Hair follicle dermal papilla cell (primary cell): ENCODE measurements around the gene FURIN. TPM values are rescaled to one million over a fixed set of nuclear protein-coding genes. Genes with fewer than 3 reads are reported as not detected.

Experiments
- small RNA-seq: library from RNA; depleted of rRNA; stranded (forward); fragments of <200 nt; gene quantifications from one replicate; pipeline ENCODE3, GENCODE V24; 2012
- total RNA-seq: library from RNA; depleted of rRNA; stranded (reverse); fragments of >200 nt; gene quantifications from 2 replicates; pipeline ENCODE4 v1.2.3, GENCODE V29; 2012

Gene FURIN
- total RNA-seq, result 46.3 and 48.4 TPM in 2 replicates

GRCh38 chr15:90868261-90868689 is at the start of gene FURIN:
Gene FURIN, plus strand, starts transcription at chr15:90868588. Its CDS starts 7,153 bp downstream, at chr15:90875741.

GRCh38 chr15:90883976-90884718 is 15.8 kb downstream of the FURIN start, which contains the start of gene FES:
Gene FES, plus strand, starts transcription at chr15:90884504. Its CDS starts 542 bp downstream, at chr15:90885046.

GRCh38 chr15:90902840-90903732 is 34.7 kb downstream of the FURIN start, which contains the start of gene MAN2A2:
Gene MAN2A2, plus strand, starts transcription at chr15:90903302. Its CDS starts 906 bp downstream, at chr15:90904208.

GRCh38 chr15:90931828-90932659 is 63.7 kb downstream of the FURIN start, which contains the start of gene HDDC3:
Gene HDDC3, minus strand, starts transcription at chr15:90932549. Its CDS starts 9 bp downstream, at chr15:90932540.

Small RNA genes lying within 50 kb of the gene (small RNA-seq; reads per million reads assigned to genes)
- not detected for gene RN7SL363P

Other genes with a start within 250 kb of the FURIN start
- 0.49 and 0.61 TPM in 2 replicates for gene BLM, start 151.2 kb upstream of the FURIN start, total RNA-seq
- 11.7 and 16.0 TPM in 2 replicates for gene FES, start 15.9 kb downstream of the FURIN start, total RNA-seq
- 12.5 and 23.0 TPM in 2 replicates for gene MAN2A2, start 34.7 kb downstream of the FURIN start, total RNA-seq
- 11.0 and 14.3 TPM in 2 replicates for gene HDDC3, start 64.0 kb downstream of the FURIN start, total RNA-seq
- 78.1 and 79.5 TPM in 2 replicates for gene UNC45A, start 66.7 kb downstream of the FURIN start, total RNA-seq
- 10.9 and 13.0 TPM in 2 replicates for gene RCCD1, start 86.3 kb downstream of the FURIN start, total RNA-seq
- gene PRC1, start 125.9 kb downstream of the FURIN start, total RNA-seq, result 19.3 and 21.1 TPM in 2 replicates
- gene VPS33B, start 154.0 kb downstream of the FURIN start, total RNA-seq, result 11.7 and 11.8 TPM in 2 replicates
- not detected in 2 replicates for gene SV2B, start 231.7 kb downstream of the FURIN start, total RNA-seq